RCC 7860 (cell line): ENCODE data around the gene CPSF4.
"Not testable (repeated sequence)": the region's sequence is repeated elsewhere in the genome, so short reads cannot be mapped to it uniquely, and the experiment has no call there.

Experiments
- DNase-seq: peaks from one replicate; pipeline ENCODE4 v3.0.0-alpha.2; 2015; ENCODE audit warnings: low spot score
- FAIRE-seq: peaks from 2 replicates; lab custom pipeline; 2012; peaks lifted over from hg19 to GRCh38; lab: Jason Lieb, UNC

The CPSF4 gene

DNA sequence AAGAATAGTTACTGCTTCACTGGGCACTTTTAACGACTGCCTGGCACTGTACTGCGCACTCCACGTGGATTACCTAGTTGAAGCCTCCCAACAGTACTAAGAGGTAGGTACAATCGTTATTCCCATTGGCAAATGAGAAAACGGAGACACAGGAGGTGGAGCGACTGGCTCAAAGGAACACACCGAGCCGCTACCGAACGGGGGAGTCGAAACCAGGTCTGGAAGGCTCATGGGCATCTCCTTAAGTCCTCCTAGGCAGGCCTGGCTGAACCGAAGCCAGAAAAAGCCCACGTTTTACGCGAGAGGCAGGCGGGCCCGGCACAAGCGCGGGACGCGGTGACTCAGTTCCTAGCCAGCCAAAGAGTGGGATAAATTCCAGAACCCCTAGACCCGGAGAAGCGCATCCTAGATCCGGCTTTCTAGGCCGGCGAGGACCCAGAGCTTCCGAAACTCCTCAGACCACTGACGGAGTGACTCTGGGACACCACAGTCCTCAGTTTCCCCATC lies 30.8 kb upstream of the CPSF4 start:
- DNase-seq (peak; percentile 57), FAIRE-seq (no peak)

DNA sequence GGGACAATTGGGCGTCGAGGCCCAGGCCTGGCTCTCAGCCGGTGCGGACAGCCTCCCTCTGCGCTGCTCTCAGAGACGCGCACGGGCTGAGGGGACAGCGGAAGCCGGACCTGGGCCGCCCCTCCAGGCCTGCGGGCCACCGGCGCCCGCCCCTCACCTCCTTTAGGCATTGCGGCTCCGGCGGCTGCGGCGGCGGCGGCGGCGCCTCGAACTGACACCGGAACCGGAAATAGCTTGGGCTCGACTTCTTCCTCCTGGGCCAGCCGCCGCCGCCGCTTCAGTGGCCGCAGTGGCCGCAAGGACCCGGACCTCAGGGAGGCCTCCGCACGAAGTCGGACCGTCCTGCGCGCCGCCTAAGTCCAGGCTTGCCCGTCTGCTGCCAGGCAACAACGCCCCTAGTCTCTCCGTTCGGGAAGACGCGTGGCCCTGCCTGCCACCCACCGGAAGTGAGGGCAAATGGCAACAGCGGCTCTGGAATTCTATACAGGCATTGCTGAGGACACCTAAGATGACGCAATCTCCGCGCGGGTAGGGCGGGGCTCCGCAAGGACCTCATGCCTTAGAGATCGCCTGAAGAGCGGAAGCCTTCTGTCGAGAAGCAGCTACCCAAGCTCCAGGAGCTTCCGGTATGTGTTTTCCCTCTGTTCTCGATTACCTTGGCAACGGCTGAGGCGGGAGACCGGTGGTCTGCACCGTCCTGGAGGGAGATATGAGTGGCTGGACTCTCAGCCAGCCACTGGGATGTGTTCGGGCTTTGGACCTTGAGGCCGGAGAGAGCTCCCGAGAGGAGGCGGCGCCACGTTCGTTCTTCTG lies 30.2 kb upstream of the CPSF4 start, which contains the start of the genes BUD31 and PDAP1:
TSS of gene BUD31 (plus strand) at position 591 of the 813 bp plus-strand sequence. CDS start 2,124 bp downstream, outside the sequence.
TSS of gene PDAP1 (minus strand) at position 219 of the 813 bp plus-strand sequence. CDS start at position 170, 49 bp downstream.
- FAIRE-seq (peak; percentile 60), DNase-seq (peak; percentile 97)

DNA sequence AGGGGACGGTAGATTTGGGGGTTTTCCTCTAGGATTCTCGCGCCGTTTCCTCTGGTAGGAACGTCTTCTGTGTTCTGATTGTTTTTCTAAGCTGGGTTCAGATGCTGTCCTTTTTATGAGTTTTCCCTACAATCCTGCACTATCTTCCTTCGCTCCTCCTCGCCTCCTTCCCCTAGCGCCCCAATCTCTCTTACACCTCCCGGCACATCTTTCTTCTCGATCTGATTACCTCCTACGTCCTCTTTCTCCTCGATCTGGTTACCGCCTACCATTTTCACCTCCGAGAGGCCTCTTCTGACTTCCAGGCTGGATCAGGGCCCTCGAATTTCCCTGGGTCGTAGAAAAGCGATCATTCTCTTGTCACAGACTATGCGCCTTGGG lies 29.6 kb upstream of the CPSF4 start:
- FAIRE-seq (no peak), DNase-seq (no peak)

DNA sequence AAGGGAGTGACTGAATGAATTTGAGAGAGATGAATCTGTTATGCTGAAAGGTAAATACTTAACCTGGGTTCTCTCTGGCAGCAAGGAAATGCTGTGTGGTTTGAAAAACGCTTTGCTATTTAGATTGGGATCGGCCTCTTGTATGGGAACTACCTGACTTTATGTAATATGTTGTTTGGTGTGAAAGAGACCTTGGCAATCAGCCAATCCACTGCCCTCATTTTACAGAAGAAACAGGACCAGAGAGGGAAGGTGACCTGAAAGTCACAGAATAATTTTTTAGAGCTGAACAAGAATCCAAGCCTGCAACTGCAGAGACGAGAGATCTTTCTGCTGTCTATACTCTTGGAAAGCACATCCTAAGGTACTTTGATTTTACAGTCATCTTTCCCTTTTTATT lies 28.9 kb upstream of the CPSF4 start:
- no peak for FAIRE-seq
- no peak for DNase-seq

DNA sequence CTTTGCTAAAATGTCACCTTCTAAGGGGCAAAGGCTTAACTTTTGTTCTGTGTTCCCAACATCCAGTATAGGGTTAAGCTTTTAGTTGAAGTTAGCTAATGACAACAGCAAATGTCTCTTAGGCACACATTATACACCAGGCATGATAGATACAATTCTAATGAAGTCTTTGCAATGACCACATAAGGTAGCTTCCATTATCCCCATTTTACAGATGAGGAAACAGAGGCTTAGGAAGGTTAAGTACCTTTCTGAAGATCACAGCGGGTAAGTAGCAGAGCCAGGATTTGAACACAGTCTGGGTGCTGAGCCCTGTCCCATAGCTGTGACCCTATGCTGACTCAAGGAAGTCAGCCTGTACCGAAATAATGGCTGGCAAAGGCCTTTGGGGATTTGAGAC lies 28.1 kb upstream of the CPSF4 start:
- FAIRE-seq, result no peak
- no peak for DNase-seq

DNA sequence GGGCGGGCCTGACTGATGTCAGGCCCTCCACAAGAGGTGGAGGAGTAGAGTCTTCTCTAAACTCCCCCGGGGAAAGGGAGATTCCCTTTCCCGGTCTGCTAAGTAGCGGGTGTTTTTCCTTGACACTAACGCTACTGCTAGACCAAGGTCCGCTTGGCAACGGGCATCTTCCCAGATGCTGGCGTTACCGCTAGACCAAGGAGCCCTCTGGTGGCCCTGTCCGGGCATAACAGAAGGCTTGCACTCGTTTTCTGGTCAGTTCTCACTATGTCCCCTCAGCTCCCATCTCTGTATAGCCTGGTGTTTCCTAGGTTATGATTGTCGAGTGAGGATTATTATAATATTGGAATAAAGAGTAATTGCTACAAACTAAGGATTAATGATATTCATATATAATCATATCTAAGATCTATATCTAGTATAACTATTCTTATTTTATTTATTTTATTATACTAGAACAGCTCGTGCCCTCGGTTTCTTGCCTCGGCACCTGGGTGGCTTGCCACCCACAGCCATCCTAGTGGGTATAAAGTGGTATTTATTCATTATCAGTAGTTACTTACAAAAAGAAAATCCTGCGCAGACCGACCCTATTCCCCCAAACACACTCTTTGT lies 23.1 kb upstream of the CPSF4 start:
- FAIRE-seq, result not testable (repeated sequence)
- peak; percentile 47 for DNase-seq

DNA sequence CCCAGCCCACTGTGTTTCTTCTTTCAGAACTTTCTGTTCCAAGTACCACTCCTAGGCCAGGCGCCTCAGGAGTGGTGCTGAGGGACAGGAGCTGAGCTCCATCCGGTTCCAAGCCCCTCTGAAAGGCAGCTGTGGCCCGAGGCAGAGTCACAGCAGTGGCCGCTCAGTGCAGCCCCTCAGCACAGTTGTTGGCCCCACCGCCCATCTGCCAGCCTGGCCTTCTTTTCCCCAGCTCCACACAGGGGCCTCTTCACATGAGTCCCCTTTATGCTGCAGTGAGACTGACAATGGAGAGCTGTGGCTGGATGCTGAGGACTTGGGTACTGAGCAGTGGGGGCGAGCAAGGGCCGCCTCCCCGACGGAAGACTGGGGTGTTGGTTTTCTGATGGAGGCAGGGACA lies 20.5 kb upstream of the CPSF4 start:
- no peak for FAIRE-seq
- DNase-seq, result no peak

DNA sequence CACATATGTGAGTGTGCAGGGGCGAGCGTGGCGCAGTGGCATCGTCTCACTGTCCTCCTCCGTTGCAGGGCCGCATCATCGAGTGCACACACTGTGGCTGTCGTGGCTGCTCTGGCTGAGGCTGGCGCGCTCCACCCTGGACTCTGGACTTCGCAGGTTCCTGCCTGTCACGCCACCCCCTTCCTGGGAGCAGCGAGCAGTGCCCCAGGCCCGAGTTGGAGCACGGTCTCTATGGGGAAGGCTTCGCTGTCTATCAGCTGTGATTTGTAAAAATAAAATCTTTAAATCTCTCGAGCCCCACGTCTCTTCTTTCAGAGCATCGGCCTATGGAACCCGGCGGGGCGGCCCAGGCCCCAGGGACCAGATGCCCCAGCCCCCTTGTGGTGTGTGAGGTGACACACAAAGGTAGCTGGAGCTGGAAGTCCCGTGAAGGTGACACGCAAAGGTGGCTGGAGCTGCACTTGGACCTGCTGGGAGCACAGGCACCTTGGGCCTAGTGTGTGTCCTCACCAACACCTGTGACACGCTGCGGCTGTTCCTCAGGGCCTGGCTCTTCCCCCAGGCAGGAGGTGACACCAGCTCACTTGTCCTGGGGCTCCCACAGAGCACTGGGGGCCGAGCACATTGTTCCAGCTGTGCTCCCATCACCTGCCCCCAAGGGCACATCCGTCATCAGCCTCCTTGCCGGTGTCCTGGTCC lies 19.3 kb upstream of the CPSF4 start:
- FAIRE-seq (no peak), DNase-seq (no peak)

DNA sequence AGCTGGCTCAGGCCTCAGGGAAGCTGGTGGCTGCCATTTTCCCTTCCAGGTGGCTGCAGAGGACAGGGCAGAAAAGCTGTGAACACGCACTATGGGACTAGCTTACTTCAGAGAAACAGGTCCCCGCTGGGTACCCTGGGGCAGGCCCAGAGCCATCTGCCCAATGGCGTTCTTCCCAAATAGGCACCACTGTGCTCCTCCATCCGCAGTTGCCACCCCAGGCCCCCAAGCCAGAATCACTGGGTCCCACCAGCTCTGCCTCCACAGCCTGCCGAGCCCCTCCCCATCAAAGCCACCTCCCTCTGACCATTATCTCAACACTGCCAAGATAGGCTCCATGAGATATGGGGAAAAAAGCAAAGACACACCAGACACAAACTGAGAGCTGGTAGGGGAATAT lies 18.5 kb upstream of the CPSF4 start:
- DNase-seq (no peak), FAIRE-seq (no peak)

DNA sequence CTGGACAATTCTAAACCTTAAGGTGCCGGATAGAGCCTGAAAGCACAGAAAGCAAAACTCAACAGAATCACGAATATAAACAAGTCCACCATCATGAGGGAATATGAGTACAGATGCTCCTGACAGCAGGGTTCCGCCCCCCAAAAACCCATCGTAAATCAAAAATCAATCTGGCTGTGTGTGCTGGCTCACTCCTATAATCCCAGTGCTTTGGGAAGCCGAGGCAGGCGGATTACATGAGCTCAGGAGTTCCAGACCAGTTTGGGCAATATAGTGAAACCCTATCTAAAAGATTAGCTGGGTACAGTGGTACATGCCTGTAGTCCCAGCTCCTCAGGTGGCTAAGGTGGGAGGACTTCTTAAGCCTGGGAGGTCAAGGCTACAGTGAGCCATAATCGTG lies 17.8 kb upstream of the CPSF4 start:
- FAIRE-seq (no peak), DNase-seq (no peak)

DNA sequence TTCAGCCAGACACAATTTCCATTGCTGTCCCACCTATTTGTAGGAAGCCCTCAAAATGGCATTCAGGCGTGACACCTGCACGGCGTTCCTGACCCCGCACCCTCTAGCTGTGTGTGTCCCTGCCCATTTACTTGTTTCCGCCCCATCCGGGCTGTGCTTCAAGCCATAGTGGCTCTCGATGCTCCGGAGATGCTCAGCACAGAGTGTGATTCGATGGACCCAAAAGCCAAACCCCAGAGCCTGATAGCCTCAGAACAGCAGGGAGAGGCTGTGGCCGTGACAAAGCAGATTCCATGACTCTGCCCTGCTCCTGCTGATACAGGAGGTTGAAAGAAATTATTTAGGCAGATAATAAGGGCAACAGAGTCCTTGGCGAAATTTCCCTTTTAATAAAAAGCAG lies 16.6 kb upstream of the CPSF4 start:
- no peak for FAIRE-seq
- no peak for DNase-seq

DNA sequence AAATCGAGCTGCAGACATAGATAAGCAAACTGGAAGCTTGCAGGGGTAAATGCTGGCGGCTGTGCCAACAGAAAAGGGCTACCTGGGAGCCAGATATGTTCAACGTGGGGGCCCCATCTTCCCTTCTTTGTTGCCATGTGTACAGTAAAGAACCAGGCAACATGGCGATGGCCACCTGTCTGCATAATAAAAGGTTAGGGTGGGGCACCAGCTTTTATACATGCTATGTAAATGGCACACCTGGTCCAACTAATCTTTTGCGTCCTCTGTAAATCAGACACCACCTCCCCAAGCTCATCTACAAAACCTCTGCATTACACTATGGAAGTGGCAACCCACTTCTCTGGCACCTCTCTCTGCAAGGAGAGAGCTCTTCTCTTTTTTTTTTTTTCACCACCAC lies 16.1 kb upstream of the CPSF4 start:
- no peak for DNase-seq
- FAIRE-seq, result no peak

DNA sequence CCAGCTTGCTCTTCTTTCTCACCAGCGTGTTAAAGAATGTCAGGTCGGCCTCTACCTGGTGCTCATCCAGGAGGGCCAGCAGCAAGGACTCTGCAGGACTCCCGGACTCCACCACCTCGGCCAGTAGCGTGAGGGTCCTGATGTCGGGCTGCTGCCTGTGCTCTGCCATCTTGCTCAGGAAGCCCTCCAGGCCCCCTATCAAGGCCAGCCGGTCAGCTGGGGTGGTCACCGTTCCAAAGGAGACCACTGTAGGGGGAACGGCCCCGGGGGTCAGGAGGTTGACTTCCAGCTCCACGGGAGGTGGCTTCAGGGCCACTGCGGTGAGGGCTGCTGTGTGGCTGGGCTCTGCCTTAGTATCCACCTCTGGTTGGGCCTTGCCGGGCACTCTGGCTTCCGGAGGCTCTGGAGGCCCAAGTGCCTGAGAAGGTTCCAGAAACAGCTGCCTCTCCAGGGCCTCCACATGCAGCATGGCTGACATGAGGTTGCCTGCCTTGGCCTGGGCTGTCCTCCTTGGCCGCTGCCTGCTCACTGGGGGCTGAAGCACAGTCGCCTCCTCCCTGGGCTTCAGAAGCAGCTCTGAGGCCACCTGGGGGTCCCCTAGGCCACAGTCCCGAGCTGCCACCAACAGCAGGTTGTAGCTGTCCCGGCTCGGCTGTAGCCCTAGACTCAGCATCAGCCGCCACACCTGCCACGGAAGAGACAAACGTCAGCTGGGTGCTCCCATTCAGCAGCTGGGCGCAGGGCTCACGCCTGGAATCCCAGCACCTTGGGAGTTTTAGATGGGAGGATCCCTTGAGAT lies 13.6 kb upstream of the CPSF4 start:
- DNase-seq, result no peak
- FAIRE-seq, result no peak

DNA sequence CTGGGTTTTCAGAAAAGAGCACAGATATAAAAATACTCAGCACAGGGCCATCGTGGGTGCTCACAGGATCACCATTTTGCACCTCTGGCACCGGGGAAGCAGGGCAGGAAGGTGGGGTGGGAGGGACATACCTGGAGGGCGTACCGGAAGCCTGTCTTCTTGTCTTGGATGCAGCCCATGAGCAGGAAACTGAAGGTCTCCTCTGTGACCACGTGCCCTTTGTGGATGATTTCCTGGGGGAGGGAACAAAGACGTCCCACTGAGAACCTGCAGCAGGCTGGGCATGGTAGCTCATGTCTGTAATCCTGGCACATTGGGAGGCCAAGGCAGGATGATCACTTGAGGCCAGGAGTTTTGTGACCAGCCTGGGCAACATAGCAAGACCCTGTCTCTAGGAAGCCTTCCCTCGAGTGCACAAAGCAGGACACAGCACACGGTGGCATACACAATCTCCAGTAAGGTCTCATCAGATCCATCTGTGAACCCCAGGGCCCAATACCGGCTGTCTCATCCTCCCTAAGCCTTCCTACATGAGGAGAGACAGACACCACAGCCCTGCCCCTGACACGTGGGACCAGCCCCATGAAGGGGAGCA lies 9.7 kb upstream of the CPSF4 start:
- FAIRE-seq (no peak), DNase-seq (no peak)

DNA sequence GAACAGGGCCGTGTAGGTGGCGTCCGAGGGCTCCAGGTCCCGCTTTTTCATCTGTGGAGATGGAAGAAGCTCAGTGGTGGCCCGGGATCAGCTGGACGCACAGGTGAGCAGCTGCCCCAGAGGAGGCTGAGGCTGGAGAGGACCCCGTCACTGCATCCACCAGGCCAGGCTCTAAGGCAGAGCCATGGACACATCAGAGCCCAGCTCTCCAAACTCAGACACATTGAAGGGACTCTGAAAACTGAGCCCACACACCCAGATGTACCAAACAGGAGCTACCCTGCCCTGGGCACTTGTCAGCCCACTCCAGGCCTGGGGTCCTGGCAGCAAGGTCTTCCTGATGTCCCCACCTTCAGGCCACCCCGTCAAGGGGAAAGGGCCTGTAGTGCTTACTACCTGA lies 9.0 kb upstream of the CPSF4 start:
- FAIRE-seq, result no peak
- no peak for DNase-seq

DNA sequence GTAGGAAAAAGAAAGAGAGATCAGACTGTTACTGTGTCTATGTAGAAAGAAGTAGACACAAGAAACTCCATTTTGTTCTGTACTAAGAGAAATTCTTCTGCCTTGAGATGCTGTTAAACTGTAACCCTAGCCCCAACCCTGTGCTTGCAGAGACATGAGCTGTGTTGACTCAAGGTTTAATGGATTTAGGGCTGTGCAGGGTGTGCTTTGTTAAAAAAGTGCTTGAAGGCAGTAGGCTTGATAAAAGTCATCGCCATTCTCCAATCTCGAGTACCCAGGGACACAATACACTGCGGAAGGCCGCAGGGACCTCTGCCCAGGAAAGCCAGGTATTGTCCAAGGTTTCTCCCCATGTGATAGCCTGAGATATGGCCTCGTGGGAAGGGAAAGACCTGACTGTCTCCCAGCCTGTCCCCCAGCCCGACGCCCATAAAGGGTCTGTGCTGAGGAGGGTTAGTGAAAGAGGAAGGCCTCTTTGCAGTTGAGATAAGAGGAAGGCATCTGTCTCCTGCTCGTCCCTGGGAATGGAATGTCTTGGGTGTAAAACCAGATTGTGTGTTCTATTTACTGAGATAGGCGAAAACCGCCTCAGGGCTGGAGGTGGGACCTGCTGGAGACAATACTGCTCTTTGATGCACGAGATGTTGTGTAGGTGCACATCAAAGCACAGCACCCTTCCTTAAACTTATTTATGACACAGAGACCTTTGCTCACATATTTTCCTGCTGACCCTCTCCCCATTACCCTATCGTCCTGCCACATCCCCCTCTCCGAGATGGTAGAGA lies 6.8 kb upstream of the CPSF4 start:
- DNase-seq, FAIRE-seq: not testable (repeated sequence)

DNA sequence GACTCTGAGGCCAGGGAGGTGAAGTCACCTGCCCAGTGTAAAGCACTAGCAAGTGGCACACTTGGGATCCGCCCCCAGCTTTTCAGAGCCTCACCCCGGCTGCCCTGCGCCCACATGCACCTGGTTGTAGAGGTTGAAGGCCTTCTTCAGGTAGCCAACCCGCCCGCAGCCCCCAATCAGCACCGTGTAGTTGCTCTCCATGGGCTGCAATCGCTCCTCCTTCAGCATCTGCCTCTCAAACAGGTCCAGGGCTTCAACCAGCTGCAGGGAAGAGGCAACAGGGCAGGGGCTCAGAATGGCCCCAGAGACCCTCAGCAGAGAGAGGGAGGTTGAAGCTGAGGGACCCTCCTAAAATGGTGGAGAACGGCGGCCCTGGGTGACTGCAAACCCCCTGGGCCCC lies 5.6 kb upstream of the CPSF4 start:
- no peak for FAIRE-seq
- no peak for DNase-seq

DNA sequence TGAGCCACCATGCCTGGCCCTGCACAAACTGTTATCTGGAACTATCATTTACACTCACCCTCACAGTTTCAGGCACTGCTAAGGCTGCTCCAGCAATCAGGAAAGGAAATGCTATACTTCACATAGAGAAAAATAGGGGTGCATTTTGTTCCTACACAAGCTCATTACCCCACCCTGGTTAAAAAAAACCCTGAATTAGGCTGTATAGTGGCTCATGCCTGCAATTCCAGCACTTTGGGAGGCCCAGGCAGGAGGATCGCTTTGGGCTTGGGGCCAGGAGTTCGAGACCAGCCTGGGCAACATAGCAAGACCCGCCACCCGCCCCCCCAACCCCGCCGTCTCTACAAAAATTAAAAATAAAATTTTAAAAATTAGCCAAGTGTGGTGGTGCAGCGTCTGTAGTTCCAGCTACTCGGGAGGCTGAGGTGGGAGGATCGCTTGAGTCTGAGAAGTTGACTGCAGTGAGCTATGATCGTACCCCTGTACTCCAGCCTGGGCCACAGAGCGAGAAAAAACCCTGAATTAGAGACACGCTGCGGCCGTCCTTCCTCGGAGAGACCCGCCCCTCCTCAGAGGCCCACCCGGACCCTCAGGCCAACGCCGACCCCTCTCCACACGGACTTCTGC lies 684 bp upstream of the CPSF4 start:
- FAIRE-seq (no peak), DNase-seq (no peak)

DNA sequence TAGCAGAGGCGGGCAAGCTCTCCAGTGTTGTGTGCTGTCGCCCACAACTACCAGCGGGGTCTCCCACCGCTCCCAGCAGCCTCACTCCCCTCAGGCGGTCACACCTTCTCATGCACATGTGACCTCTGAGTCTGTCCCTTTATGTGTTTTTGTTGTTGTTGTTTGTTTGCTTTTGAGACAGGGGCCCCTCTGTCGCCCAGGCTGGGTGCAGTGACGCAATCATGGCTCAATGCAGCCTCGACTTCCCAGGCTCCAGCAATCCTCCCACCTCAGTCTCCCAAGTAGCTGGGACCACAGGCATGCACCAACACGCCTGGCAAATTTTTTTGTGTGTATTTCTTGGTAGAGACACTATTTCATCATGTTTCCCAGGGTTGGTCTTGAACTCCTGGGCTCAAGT lies 1.5 kb downstream of the CPSF4 start:
- FAIRE-seq (no peak), DNase-seq (no peak)
